IgD-negative memory B cell (primary cell): ENCODE data around the gene EXOSC5. TPM values are rescaled to one million over a fixed set of nuclear protein-coding genes. Genes with fewer than 3 reads are reported as not detected.
"Not testable (repeated sequence)": the region's sequence is repeated elsewhere in the genome, so short reads cannot be mapped to it uniquely, and the experiment has no call there.

Experiments used
- H3K27ac Mint-ChIP-seq, 3 donors: one replicate each; pipeline ENCODE4 v1.8.0; 2020 to 2022; ENCODE audit warnings: mild to moderate bottlenecking in 3 of 3, mixed read lengths in 3 of 3, moderate library complexity in 1 of 3
- H3K27me3 Mint-ChIP-seq: one replicate; pipeline ENCODE4 v1.8.0; 2021; ENCODE audit warnings: mixed read lengths
- H3K36me3 Mint-ChIP-seq: one replicate; pipeline ENCODE4 v1.8.0; 2020; ENCODE audit warnings: mild to moderate bottlenecking, mixed read lengths
- H3K4me1 Mint-ChIP-seq, 3 donors: one replicate each; pipeline ENCODE4 v1.8.0; 2020 to 2022; ENCODE audit warnings: mixed read lengths in 3 of 3, mild to moderate bottlenecking in 1 of 3
- H3K4me3 Mint-ChIP-seq, 4 donors: one replicate each; pipeline ENCODE4 v1.8.0; 2020 to 2022; ENCODE audit warnings: mild to moderate bottlenecking in 4 of 4, mixed read lengths in 4 of 4, moderate library complexity in 3 of 4
- H3K9me3 Mint-ChIP-seq, 3 donors: one replicate each; pipeline ENCODE4 v1.8.0; 2020 to 2021; ENCODE audit warnings: mixed read lengths in 3 of 3, mild to moderate bottlenecking in 1 of 3
- polyA plus RNA-seq: library from polyadenylated mRNA; unstranded; fragments of 300-500 nt; fragmentation: Illumina TruSeq; gene quantifications from one replicate; pipeline ENCODE4 v1.2.3, GENCODE V29; 2021

Gene EXOSC5
- polyA plus RNA-seq, 1 donor from 2014 or later: 75.1 TPM

DNA sequence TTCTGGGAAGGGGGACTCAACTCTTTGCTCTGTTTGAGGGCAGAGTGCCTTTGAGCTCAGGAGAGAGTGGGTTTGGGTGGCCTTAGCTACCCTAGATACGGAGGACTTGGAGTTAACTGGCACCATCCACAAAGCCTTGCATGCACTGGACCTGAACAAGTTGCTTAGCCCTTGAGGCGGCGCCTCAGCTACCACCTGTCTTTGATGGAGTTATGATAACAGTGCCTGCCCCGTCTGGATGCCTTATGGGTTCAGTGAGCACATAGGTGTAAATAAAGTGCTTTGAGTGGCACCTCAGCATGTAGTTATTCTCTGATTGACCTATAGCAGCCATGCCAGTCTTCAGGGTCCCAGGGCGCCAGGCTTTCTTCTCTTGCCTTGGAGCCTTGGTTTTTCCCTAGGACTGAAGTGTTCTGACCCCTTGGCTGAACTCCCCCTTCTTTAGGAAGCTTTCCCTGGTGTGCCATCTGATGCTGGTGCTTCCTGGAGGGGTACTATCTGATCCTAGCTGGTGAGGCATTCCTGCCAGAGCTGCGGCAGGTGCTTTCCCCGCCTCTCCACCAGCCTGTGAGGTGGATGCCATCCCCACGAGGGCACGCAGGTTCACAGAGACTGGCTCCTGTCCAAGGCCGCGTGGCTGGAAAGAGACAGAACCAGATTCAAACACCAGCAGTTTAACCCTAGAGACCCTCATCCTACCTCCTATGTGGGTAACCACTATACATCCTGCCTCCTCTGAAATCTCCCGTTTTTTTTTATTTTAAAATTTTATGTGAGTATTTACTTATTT lies 6.2 kb upstream of the EXOSC5 start:
- no peaks in the 10 kb centered on the region for H3K9me3 Mint-ChIP-seq
- H3K27ac Mint-ChIP-seq: no peak overlapping the region
- H3K27me3 Mint-ChIP-seq: no peaks in the 10 kb centered on the region
- peaks cover 7 to 21% (median 9%) of the 10 kb centered on the region in 3 donors for H3K4me1 Mint-ChIP-seq
- H3K36me3 Mint-ChIP-seq: no peaks in the 10 kb centered on the region
- H3K4me3 Mint-ChIP-seq: peak overlapping the region in 1 of 4 donors; percentile 52

DNA sequence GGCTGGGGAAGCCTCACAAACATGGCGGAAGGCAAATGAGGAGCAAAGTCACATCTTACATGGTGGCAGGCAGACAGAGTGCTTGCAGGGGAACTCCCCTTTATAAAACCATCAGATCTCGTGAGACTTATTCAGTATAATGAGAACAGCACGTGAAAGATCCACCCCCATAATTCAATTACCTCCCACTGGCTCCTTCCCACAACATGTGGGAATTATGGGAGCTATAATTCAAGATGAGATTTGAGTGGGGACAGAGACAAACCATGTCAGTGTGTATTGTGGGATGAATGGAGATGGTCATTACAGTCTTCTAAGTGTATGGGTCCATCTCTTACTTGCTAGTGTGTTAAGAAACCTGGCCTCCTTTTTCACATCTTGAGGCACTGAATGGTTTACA lies 4.9 kb upstream of the EXOSC5 start:
- H3K4me1 Mint-ChIP-seq: peaks cover 13 to 23% (median 21%) of the 10 kb centered on the region in 3 donors
- H3K9me3 Mint-ChIP-seq: no peaks in the 10 kb centered on the region
- no peak overlapping the region for H3K27ac Mint-ChIP-seq
- no peaks in the 10 kb centered on the region for H3K36me3 Mint-ChIP-seq
- no peak overlapping the region for H3K4me3 Mint-ChIP-seq
- no peaks in the 10 kb centered on the region for H3K27me3 Mint-ChIP-seq

DNA sequence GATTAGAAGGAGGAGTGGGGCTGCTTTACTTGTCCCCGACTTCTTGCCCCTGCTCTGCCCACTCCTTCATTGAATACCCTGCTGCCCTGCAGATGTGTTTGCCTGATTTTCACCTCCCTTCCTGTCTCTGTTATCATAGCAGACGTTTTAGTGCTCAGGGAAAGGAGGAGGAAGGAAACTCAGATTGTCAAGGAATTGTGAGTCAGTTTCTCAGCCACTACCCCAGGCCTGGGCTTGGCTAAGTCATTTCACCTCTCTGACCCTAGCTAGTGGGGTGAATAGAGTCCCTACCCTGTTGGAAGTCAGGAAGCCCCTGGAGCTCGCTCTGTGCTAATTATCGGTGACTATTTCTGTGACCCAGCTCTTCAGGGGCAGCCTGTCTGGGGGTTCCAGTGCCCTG lies 4.3 kb upstream of the EXOSC5 start:
- no peaks in the 10 kb centered on the region for H3K9me3 Mint-ChIP-seq
- no peak overlapping the region for H3K27ac Mint-ChIP-seq
- H3K36me3 Mint-ChIP-seq: no peaks in the 10 kb centered on the region
- no peaks in the 10 kb centered on the region for H3K27me3 Mint-ChIP-seq
- H3K4me3 Mint-ChIP-seq: peak overlapping the region in 2 of 4 donors; percentile 19 to 54
- H3K4me1 Mint-ChIP-seq: peaks cover 12 to 22% (median 21%) of the 10 kb centered on the region in 3 donors

DNA sequence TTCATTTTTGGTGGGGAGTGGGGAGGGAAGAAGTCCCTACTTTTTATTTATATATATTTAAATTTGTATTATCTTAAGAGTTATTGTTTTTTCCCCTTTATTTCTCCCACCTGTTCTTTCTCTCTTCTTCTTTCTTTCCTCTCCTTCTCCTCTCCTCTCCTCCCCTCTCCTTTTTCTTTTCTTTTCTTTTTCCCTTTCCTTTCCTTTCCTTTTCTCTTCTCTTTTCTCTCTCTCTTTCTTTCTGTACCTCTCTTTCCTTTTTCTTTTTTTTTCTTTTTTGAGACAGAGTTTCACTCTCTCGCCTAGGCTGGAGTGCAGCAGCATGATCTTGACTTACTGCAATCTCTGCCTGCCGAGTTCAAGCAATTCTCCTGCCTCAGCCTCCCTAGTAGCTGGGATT lies 2.4 kb upstream of the EXOSC5 start:
- Mint-ChIP-seq H3K4me1 (peaks cover 19 to 30% (median 29%) of the 10 kb centered on the region in 3 donors), H3K36me3 (no peaks in the 10 kb centered on the region), H3K9me3 (no peaks in the 10 kb centered on the region), H3K27me3 (no peaks in the 10 kb centered on the region), H3K4me3 (peak overlapping the region in 2 of 4 donors; percentile 65 to 93), H3K27ac (peak overlapping the region in 2 of 3 donors; percentile 62 to 98)

DNA sequence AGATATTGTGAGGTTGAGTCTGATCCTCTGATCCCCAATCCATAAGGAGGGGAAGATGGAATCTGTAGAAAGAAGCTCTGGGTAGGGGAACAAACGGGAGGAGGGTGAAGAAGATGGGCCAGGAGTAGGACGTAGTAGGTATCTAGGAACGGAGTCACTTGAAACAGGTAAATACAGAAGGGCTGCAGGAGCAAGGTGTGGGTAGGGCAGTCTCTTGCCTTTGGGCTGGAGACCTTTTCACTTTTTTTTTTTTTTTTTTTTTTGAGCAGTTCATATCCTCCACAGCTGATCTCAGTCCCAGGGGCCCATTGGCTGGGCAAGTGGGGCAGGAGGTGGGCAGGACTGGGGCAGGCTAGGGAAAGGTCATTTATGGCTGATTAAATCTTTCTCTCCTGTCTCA lies 1.9 kb upstream of the EXOSC5 start:
- no peaks in the 10 kb centered on the region for H3K9me3 Mint-ChIP-seq
- peak overlapping the region; percentile 93 to 99 (median 98) for H3K4me3 Mint-ChIP-seq
- no peaks in the 10 kb centered on the region for H3K27me3 Mint-ChIP-seq
- H3K36me3 Mint-ChIP-seq: no peaks in the 10 kb centered on the region
- H3K27ac Mint-ChIP-seq: peak overlapping the region in 2 of 3 donors; percentile 62 to 98
- peaks cover 19 to 30% (median 29%) of the 10 kb centered on the region in 3 donors for H3K4me1 Mint-ChIP-seq

DNA sequence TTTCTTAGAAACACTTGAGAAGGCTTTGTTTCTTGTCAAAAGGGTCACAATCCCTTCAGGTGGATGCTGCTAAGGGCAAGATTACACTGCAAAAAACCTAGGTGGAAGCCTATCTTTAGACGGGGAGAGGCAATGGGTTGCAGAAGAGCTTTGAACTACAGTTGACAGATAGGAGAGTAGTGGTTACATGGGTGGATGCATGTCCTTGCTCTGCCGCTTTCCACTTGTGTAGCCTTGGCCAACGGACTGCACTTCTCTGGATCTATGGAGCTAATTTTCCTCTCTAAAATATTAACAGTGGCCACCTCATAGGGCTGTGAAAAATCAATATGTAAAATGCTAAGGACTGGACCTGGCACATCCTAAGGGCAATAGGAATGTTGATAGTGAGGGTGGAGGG lies 1.4 kb upstream of the EXOSC5 start:
- Mint-ChIP-seq H3K4me3 (peak overlapping the region; percentile 93 to 99 (median 98)), H3K9me3 (no peaks in the 10 kb centered on the region), H3K4me1 (peaks cover 22 to 30% (median 29%) of the 10 kb centered on the region in 3 donors), H3K27ac (peak overlapping the region in 2 of 3 donors; percentile 98 to 100), H3K27me3 (no peaks in the 10 kb centered on the region), H3K36me3 (peaks cover 2% of the 10 kb centered on the region)

DNA sequence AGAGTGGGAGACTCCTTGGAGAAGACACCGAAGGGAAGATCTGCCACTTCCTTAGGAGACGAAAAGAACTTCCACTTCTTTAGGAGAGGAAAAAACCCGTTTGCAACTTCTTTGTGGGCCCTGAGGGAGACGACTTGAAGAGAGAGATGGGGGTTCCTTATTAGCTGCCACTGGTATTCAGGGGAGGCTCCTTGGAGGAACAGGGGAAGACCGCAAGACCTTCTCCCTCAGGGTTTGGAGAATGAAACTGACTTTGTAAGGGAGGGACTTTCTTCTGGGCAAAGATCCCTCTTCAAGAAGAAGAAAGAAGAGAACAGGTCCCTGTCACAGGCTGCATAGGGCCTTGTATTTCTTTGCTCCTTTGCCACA lies 875 bp upstream of the EXOSC5 start:
- Mint-ChIP-seq H3K27ac (peak overlapping the region; percentile 98 to 100 (median 100)), H3K4me1 (peaks cover 22 to 30% (median 29%) of the 10 kb centered on the region in 3 donors), H3K27me3 (no peaks in the 10 kb centered on the region), H3K4me3 (peak overlapping the region; percentile 93 to 99 (median 98)), H3K36me3 (peaks cover 2% of the 10 kb centered on the region), H3K9me3 (no peaks in the 10 kb centered on the region)

DNA sequence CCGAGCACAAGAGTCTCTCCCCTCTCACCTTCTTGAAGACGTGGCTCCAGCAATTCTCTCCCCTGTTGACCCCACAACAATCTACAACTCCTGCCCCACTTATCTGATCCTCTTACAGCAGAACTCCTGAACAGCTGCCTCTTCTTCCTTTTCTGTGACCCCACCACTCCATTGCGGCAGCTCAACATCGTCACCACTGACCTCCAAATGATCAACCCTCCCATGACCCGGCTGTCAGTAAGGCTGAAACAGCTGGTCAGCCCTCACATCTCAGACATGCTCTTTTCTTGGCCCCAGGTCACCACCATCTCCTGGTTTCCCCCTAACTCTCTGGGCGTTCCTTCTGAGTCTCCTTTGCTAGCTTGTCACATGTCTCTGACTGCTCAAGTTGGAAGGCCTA lies 1.8 kb downstream of the EXOSC5 start:
- H3K27ac Mint-ChIP-seq: peak overlapping the region in 1 of 3 donors; percentile 3
- no peaks in the 10 kb centered on the region for H3K27me3 Mint-ChIP-seq
- peaks cover 2% of the 10 kb centered on the region for H3K36me3 Mint-ChIP-seq
- H3K4me1 Mint-ChIP-seq: peaks cover 24 to 29% (median 24%) of the 10 kb centered on the region in 3 donors
- peak overlapping the region; percentile 15 to 98 (median 52) for H3K4me3 Mint-ChIP-seq
- no peaks in the 10 kb centered on the region for H3K9me3 Mint-ChIP-seq

DNA sequence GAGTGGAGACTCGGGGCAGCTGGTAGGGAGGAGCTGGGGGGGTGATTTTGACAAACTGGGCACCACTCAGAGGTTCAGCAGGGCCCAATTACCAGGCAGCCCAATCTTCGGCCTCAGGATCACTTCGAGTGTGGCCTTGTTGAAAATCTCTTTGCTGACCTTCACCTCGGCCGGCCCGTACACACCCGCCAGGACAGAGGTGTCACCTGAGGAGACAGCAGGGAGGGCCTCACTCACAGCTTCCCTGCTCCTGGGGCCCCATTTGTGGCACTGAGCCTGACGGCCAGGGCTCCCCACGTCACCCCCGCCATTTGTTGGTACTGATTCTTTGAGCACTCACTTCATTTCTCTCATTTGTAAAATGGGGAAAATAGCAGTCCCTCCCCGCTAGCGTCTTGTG lies 4.4 kb downstream of the EXOSC5 start:
- H3K27ac Mint-ChIP-seq: peak overlapping the region in 1 of 3 donors; percentile 71
- H3K27me3 Mint-ChIP-seq: no peaks in the 10 kb centered on the region
- peak overlapping the region in 1 of 4 donors; percentile 73 for H3K4me3 Mint-ChIP-seq
- H3K9me3 Mint-ChIP-seq: no peaks in the 10 kb centered on the region
- peaks cover 2% of the 10 kb centered on the region for H3K36me3 Mint-ChIP-seq
- peaks cover 12 to 16% (median 12%) of the 10 kb centered on the region in 3 donors for H3K4me1 Mint-ChIP-seq

DNA sequence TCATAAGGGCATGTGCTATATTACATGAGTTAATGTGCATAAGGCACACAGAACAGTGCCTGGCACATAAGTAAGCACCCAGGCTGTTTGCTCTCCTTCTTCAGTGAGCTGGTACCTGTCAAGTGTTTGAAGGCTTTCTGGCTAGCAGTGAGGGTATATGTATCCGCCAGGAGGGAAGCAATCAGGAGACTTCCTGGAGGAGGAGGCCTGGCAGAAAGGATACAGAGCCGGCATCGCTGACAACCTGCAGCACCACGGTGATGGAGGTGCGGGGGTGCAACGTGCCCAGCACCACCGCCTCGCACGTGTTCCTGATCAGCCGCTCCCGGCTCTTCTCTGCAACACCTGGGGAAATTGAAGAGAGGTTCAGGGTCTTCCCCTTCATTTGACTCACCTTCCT lies 5.5 kb downstream of the EXOSC5 start:
- Mint-ChIP-seq H3K4me1 (peaks cover 8 to 12% (median 12%) of the 10 kb centered on the region in 3 donors), H3K27me3 (no peaks in the 10 kb centered on the region), H3K4me3 (peak overlapping the region in 1 of 4 donors; percentile 50), H3K36me3 (peaks cover 2% of the 10 kb centered on the region), H3K9me3 (no peaks in the 10 kb centered on the region), H3K27ac (no peak overlapping the region)

DNA sequence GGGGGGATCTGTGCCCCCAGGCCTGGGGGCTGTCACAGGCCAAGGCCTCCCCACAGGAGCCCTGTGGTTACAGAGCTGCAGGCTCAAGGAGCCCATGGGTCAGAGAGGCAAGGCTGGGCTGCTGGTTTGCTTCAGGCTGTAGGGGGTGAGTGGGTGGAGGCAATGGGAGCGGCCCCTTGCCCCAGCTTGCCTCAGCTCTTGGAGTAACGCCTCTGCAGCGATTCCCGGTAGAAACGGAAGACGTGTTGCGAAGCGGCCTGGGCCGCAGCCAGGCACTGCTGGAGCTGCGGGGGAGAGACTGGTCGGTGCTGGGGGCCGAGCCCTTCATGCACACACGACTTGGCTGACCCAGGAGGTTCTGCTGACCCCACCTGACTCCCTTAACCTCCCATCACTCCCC lies 10.7 kb downstream of the EXOSC5 start:
- H3K36me3 Mint-ChIP-seq: no peaks in the 10 kb centered on the region
- no peaks in the 10 kb centered on the region for H3K4me1 Mint-ChIP-seq
- H3K4me3 Mint-ChIP-seq: no peak overlapping the region
- H3K9me3 Mint-ChIP-seq: no peaks in the 10 kb centered on the region
- H3K27ac Mint-ChIP-seq: no peak overlapping the region
- no peaks in the 10 kb centered on the region for H3K27me3 Mint-ChIP-seq

DNA sequence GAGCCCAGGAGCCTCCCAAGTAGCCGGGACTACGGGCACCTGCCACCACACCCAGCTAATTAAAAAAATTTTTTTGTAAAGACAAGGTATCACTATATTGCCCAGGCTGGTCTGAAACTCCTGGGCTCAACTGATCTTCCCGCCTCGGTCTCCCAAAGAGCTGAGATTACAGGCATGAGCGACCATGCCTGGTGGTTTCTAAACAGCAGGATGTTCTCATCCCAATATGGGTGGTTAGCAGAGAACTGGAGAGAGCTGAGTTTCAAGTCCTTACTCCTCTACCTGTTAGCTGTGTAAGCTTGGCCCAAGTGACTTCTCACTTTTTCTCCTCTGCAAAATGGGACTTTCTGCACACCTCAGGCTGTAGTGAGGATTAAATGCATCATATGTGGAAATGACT lies 12.8 kb downstream of the EXOSC5 start:
- Mint-ChIP-seq H3K27me3 (no peaks in the 10 kb centered on the region), H3K9me3 (no peaks in the 10 kb centered on the region), H3K36me3 (peaks cover 1% of the 10 kb centered on the region), H3K4me3 (no peak overlapping the region), H3K27ac (no peak overlapping the region), H3K4me1 (no peaks in the 10 kb centered on the region)

DNA sequence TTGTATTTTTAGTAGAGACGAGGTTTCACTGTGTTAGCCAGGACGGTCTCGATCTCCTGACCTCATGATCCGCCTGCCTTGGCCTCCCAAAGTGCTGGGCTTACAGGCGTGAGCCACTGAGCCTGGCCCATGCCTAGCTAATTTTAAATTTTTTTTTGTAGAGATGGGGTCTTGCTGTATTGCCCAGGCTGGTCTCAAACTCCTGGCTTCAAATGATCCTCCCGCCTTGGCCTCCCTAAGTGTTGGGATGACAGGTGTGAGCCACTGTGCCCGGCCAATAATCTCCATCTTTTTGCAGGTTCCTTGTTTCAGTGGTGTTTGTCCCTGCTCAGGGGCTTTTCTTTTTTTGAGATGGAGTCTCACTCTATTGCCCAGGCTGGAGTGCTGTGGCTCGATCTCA lies 15.6 kb downstream of the EXOSC5 start:
- not testable (repeated sequence) for H3K36me3 Mint-ChIP-seq, H3K27ac Mint-ChIP-seq, H3K9me3 Mint-ChIP-seq, H3K27me3 Mint-ChIP-seq
- Mint-ChIP-seq H3K4me3 (peak overlapping the region in 1 of 4 donors; percentile 60), H3K4me1 (peaks cover 6 to 11% (median 9%) of the 10 kb centered on the region in 3 donors)

DNA sequence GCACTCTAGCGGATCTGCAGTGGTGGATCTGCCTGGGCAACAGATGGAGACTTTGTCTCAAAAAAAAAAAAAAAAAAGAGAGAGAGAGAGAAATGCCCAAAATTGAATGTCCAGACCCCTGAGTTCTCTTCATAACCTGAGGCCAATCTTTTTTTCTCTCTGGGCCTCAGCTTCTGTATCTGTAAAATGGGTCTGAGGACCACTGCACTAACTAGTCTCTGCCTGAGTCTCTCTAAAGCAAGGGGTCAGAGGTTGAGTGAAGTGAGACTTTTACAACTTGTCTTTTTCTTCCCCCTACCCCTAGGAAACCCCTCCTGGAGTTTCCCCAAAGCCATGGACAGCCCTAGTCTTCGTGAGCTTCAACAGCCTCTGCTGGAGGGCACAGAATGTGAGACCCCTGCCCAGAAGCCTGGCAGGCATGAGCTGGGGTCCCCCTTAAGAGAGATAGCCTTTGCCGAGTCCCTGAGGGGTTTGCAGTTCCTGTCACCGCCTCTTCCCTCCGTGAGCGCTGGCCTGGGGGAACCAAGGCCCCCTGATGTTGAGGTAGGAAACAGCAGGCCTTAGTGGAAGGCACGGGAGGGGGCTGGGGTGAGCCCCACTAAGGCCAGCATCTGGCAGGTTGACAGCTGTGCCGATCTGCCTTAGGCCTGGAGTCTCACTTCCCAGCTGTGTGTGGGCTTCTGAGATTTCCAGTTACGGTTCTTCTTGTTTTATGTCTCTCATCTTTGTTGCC lies 19.0 kb downstream of the EXOSC5 start:
- Mint-ChIP-seq H3K9me3 (no peaks in the 10 kb centered on the region), H3K27me3 (peaks cover 5% of the 10 kb centered on the region), H3K27ac (peak overlapping the region in 1 of 3 donors; percentile 81), H3K36me3 (peaks cover 1% of the 10 kb centered on the region), H3K4me1 (peaks cover 10 to 14% (median 12%) of the 10 kb centered on the region in 3 donors), H3K4me3 (peak overlapping the region in 3 of 4 donors; percentile 33 to 52 (median 45))

DNA sequence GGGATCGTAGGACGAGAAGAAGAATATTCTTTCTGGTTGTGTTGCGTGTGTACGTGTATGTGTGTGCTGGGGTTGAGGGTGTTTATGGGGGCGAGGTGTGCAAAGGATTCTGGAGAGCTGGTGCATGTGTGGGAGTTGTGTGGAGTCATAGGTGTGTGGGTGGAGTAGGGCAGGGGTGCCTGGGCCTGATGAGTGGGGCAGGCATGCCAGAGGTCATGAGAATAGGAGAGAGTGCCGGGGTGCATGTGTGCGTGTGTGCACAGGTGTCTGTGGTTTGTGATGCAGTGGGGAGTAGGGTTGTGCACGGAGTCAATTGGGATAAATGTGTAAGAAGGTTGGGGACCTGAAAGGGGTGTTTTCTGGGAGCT lies 20.2 kb downstream of the EXOSC5 start:
- Mint-ChIP-seq H3K27me3 (peaks cover 5% of the 10 kb centered on the region), H3K27ac (no peak overlapping the region), H3K4me1 (peaks cover 10 to 14% (median 12%) of the 10 kb centered on the region in 3 donors), H3K9me3 (no peaks in the 10 kb centered on the region), H3K4me3 (peak overlapping the region in 3 of 4 donors; percentile 76 to 89 (median 79)), H3K36me3 (peaks cover 4% of the 10 kb centered on the region)
